HG03520 (cell line): ENCODE data around the gene ESYT2.

Experiments used
- ATAC-seq: cut with Tn5 transposase; IDR thresholded peaks from one replicate; pipeline ENCODE4 v1.9.1; 2021; ENCODE audit warnings: mild to moderate bottlenecking, moderate library complexity; ENCODE audit not compliant: unreplicated experiment

Gene ESYT2

GRCh38 chr7:158745057-158745715, 84.1 kb downstream of the ESYT2 start:
- ATAC-seq, result no peak

DNA sequence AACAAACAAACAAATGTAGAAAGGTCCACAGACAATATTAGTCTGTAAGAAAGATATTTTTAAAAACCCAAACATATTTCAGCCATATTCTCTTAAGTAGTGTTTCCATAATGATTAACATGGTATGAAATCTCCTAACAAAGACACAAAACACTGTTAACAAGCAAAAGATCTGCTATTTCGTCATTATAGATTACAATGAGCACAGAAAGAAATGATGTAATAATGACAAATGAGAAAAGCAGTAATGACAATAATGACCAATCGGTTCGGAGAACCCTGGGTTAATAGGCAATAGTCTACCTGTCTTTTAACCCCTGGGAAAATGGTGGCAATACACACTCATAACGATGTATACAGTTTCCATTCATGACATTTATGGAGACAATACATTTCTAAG, 85.2 kb downstream of the ESYT2 start:
- ATAC-seq, result no peak

- ATAC-seq, result no peak
These were observed 86.1 kb downstream of the ESYT2 start for GRCh38 chr7:158743219-158743618.

- no peak for ATAC-seq
These were observed 87.1 kb downstream of the ESYT2 start for GRCh38 chr7:158742065-158742821.

GRCh38 chr7:158741294-158741666, 88.0 kb downstream of the ESYT2 start:
- ATAC-seq, result no peak

DNA sequence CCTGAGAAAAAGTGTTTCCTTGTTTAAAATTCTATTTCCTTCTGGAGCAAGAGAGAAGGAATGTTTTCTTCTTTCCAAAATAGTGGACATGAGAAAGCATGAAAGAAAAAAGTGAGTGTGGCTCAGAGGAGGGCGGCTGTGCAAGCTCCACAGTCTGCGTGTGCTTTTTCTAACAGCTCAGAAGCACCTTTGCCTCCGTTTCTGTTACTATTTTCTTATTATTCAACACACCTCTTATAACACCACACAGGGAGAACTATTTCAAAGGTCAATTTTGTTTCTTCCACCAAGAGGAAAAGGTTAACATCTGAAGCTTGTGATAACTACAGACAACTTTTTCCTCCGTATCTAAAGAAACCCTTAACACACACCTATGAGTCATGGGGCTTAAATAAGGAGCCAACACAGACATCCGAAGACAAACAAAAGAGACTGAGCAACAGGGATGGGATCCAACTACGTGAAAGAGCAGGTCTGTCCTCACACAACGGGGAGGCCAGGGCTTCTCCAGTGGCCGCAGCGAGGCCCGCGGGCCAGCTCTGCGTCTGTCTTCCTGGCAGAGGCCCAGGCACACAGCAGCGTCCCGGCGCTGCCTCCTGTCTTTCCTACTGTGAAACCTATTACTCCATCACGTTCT, 88.5 kb downstream of the ESYT2 start:
- no peak for ATAC-seq

GRCh38 chr7:158740013-158740656, 89.2 kb downstream of the ESYT2 start:
- ATAC-seq, result no peak

DNA sequence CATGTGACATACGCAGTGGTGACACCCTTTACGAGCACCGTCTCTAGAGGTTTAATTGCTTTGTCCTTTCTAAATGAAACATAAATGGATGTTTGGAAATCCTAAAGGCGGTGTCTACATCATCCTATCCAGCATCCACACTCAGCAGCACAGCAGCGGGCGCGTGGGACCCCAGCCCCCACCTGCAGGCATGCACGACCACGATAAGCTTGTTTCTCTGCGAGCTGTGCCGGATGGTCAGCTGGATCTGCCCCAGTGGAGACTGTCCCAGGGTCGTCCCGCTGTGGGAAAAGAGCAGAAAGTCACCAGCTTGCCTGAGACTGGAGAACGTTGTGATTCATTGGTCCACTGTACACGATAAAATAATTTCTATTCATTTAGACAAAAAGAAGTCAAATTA, 90.5 kb downstream of the ESYT2 start:
- ATAC-seq, result no peak

DNA sequence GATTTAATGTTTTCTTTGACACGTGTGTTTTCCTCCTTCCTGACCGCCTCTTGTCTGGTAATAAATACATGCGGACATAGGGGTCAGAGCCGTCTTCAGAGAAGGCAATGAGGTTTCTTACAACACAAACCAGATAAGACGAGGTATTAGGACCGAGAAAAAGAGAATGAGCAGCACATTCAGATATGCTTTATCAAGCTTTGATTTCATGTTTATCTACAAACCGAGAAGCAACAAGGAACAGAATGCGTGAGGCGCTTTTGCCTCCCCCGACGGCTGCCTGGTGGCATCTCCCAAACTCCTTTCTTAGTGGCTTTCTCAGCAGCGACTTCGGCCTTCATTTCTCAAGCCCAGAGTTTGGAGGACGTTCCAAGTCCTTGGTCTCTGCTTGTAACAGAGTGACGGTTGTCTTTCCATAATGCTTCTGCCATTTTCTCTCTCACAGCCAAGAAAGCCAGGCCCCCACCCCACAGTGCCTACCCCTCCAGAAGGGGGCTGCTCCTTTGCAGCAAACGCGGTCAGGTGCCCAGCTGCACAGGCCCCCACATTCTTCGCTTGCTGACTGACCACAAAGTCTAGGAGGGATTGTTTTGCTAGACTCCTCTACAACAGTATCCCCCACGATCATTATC, 92.1 kb downstream of the ESYT2 start:
- no peak for ATAC-seq

- ATAC-seq, result no peak
These were observed 93.4 kb downstream of the ESYT2 start for GRCh38 chr7:158735935-158736334.

- no peak for ATAC-seq
These were observed 94.4 kb downstream of the ESYT2 start for GRCh38 chr7:158734861-158735260.

DNA sequence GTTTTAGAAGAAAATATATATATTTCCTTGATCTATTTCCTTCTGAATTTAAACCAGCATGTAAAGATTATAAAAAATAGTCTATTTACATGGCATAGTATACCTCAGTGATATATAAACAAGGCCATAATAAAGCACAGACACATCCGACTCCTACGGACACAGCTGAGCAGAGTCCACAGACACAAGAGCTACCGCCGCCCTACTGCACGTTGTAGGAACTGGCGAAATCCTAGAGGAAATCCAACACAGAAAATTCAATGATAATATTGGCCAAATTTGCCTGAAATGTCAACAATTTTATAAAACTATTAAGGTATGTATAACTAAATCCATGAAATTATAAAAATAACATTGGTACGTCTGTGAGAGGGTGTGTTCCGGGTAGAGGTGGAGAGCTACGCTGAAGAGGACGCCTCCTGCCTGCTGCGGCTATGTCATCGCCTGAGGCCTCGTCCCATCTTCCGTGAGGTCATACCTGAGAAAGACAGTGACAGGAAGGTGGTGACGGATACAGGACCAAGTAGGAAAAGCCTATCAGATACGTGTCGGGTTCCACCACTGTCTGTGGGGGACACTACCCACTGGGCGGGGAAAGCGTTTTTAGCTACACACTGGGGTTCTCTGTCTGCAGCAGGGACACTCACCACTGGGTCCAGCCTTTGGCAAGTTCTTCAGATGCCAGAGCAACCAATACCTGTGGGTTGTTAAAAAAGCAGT, 95.4 kb downstream of the ESYT2 start:
- ATAC-seq, result no peak

- no peak for ATAC-seq
These were observed 96.1 kb downstream of the ESYT2 start for GRCh38 chr7:158733220-158733519.

DNA sequence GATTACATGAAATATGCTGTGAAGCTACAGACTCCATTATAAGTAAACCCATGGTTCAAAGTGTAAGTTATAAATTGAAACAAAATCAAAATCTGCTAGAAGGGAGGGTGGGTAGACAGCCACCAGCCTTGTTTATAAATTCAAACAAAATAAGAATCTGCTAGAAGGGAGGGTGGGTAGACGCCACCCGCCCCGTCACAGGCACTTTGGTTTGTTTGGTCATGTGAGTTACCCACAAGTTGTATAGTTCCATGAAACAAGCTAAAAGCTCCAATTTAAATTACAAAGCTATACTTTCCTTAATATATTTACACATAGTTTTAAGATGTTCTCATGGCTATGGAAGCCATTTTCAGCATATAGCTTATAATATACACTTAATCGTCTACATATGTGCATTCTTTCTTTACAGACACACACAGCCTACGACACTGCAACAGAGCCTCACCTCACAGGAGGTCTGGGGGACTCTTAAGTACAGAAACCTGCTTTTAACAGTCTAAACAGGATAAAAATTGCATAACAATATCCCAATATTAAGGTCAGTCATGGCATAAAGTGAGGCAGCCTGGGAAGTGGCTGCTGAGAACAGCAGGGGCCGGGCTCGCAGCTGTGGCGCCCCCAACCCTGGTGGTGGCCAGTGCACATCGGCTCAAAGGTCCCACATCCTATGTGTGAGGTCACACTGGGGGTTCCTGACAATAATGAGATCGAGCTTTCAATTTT, 96.7 kb downstream of the ESYT2 start:
- ATAC-seq, result no peak

- no peak for ATAC-seq
These were observed 97.5 kb downstream of the ESYT2 start for GRCh38 chr7:158731761-158732160.

DNA sequence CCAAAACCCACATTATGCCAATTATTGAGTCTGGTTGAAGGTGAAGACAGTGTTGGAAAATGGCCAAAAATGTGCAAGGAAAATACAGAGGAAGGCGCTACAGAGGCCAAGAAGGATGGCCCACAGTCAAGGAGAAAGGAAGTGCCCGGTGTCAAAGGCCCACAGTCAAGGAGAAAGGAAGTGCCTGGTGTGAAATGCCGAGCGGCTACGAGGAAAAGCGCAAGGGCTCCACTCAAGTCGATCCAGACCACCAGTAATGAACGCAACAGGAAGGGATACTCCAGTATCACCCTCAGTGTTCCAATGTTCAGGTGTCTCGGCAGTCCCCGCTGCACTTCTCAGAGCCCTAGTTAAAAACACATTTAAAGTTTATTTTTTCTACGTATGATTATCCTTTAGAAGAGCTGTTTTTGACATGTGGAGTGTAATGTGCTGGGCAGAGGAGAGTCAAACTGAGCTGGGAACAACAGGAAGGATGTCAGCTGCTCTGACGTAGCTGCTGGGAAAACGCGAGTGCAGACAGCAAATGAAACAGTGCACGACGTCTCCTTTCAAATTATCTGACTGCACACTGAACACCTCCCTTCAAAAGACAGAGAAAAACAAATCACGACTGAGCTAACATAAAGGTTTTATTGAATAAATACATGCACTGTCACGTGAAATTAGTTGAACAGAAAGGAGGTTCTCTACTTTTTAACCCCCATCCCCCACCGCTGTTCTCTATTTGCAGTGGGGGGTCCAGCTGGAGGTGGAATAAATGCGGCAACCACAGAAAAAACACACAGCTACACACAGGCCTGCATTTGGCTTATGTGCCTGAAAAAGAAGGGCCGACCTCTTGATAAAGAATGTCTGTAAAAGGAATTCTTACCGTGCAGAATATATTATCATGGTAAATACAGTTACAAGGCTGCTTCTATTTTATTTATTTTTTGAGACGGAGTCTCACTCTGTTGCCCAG, 98.6 kb downstream of the ESYT2 start:
- no peak for ATAC-seq

DNA sequence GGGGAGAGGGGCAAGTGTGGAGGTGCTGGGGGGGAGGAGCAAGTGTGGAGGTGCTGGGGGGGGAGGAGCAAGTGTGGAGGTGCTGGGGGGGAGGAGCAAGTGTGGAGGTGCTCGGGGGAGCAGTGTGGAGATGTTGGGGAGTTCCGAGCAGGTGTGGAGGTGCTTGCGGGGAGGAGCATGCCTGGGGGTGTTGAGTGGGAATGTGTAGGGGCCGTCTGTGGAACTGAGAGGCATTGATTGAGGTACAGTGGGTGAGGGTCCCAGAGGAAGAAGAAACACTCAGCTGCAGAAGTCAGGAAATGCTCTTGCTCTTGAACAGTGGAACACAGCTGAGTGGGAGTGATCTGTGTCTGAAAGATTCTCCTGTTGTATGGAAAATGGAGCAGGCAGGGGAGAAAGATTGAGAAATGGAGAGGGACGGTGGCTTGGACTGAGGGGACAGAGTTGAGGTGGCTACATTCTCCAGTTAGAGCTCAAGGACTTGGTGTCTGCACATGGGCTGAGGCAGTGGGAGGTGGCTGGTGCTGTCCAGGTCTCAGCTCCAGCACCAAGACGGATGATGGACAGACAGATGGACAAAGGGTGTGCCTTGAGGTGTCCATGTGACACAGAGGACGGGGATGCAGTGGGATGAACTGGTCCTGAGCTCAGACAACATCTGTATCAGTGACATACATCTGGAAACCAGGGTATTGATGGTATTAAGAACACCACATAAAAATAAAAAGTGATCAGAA, 99.5 kb downstream of the ESYT2 start:
- ATAC-seq, result no peak

DNA sequence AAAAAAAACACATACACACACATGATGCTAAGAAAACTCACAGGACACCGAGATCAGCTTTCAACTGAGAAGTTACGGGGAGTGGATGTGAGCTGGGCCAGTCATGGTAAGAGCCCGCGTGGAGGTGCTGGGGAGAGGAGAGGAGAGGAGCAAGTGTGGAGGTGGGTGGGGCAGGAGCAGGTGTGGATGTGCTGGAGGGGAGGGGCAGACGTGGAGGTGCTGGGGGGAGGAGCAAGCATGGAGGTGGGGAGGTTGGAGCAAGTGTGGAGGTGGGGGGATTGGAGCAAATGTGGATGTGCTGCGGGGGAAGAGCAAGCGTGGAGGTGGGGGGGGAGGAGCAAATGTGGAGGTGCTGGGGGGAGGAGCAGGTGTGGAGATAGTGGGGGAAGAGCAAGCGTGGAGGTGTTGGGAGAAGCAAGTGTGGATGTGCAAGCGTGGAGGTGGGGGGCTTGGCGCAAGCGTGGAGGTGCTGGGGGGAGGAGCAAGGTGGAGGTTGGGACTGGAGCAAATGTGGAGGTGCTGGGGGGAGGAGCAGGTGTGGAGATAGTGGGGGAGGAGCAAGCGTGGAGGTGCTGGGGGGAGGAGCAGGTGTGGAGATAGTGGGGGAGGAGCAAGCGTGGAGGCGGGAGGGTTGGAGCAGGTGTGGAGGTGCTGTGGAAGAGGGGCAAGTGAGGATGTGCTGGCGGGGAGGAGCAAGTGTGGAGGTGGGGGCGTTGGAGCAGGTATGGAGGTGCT, 100.2 kb downstream of the ESYT2 start:
- no peak for ATAC-seq
